ENCODE measurements around the gene ARL14. TPM values are rescaled to one million over a fixed set of nuclear protein-coding genes. Genes with fewer than 3 reads are reported as not detected.
"Not testable (repeated sequence)": the region's sequence is repeated elsewhere in the genome, so short reads cannot be mapped to it uniquely, and the experiment has no call there.

ARL14 gene
- total RNA-seq, 1 donor from 2014 or later: not detected

GRCh38 chr3:160675566-160676124 is 1.3 kb upstream of the ARL14 start:
- DNase-seq (ENCODE audit: low read depth in 2 of 2): peak in 1 of 2 donors; percentile 19

- DNase-seq (ENCODE audit: low read depth in 2 of 2): no peak
Observed at GRCh38 chr3:160677459-160677881, 510 bp downstream of the ARL14 start.

- DNase-seq (ENCODE audit: low read depth in 2 of 2): peak in 1 of 2 donors; percentile 2
Observed at GRCh38 chr3:160678292-160678842, 1.4 kb downstream of the ARL14 start.

GRCh38 chr3:160684368-160684740 is 7.4 kb downstream of the ARL14 start:
- no peak for DNase-seq (ENCODE audit: low read depth in 2 of 2)

- DNase-seq (ENCODE audit: low read depth in 2 of 2): no peak
Observed at GRCh38 chr3:160685144-160685766, 8.3 kb downstream of the ARL14 start.

GRCh38 chr3:160686955-160687535 is 10.1 kb downstream of the ARL14 start:
- DNase-seq (ENCODE audit: low read depth in 2 of 2): peak; percentile 9 to 24

- no peak for DNase-seq (ENCODE audit: low read depth in 2 of 2)
Observed at GRCh38 chr3:160691151-160691550, 14.2 kb downstream of the ARL14 start.

- no peak for DNase-seq (ENCODE audit: low read depth in 2 of 2)
Observed at GRCh38 chr3:160691962-160692361, 15.0 kb downstream of the ARL14 start.

- DNase-seq (ENCODE audit: low read depth in 2 of 2): no peak
Observed at GRCh38 chr3:160693191-160693590, 16.2 kb downstream of the ARL14 start.

- no peak for DNase-seq (ENCODE audit: low read depth in 2 of 2)
Observed at GRCh38 chr3:160694345-160694744, 17.4 kb downstream of the ARL14 start.

- DNase-seq (ENCODE audit: low read depth in 2 of 2): no peak
Observed at GRCh38 chr3:160695003-160695402, 18.0 kb downstream of the ARL14 start.

GRCh38 chr3:160695915-160696327 is 19.0 kb downstream of the ARL14 start:
- DNase-seq (ENCODE audit: low read depth in 2 of 2): no peak

GRCh38 chr3:160697637-160698380 is 20.8 kb downstream of the ARL14 start:
- no peak for DNase-seq (ENCODE audit: low read depth in 2 of 2)

- no peak for DNase-seq (ENCODE audit: low read depth in 2 of 2)
Observed at GRCh38 chr3:160698599-160699195, 21.7 kb downstream of the ARL14 start.

- DNase-seq (ENCODE audit: low read depth in 2 of 2): no peak
Observed at GRCh38 chr3:160701490-160701889, 24.5 kb downstream of the ARL14 start.

GRCh38 chr3:160702290-160702689 is 25.3 kb downstream of the ARL14 start:
- no peak for DNase-seq (ENCODE audit: low read depth in 2 of 2)

GRCh38 chr3:160703974-160704373 is 27.0 kb downstream of the ARL14 start:
- DNase-seq (ENCODE audit: low read depth in 2 of 2): no peak

- peak; percentile 31 to 55 for DNase-seq (ENCODE audit: low read depth in 2 of 2)
Observed at GRCh38 chr3:160707187-160707794, 30.3 kb downstream of the ARL14 start.

- no peak for DNase-seq (ENCODE audit: low read depth in 2 of 2)
Observed at GRCh38 chr3:160709477-160710182, 32.7 kb downstream of the ARL14 start.

GRCh38 chr3:160713144-160713543 is 36.2 kb downstream of the ARL14 start:
- not testable (repeated sequence) for DNase-seq (ENCODE audit: low read depth in 2 of 2)

GRCh38 chr3:160719710-160720109 is 42.8 kb downstream of the ARL14 start:
- DNase-seq (ENCODE audit: low read depth in 2 of 2): no peak

All from dermis microvascular lymphatic vessel endothelial cell (primary cell).